ENCODE results near the gene DZIP3. TPM values are rescaled to one million over a fixed set of nuclear protein-coding genes. Genes with fewer than 3 reads are reported as not detected.

Gene DZIP3
- 4.4 and 5.4 TPM in 2 replicates for total RNA-seq (2014; rRNA removed; shearing (Covaris generic); ENCODE audit: low replicate concordance)

- Histone ChIP-seq H3K27me3 (no peaks in the 10 kb centered on the region), H3K9me3 (no peaks in the 10 kb centered on the region), H3K4me3 (peak within 1 kb of the TSS; percentile 81), H3K36me3 (peaks cover 24% of the 10 kb centered on the region)
- peak; percentile 95 for DNase-seq
Measured at GRCh38 chr3:108589081-108589997, at the start of gene DZIP3, which contains the start of gene CIP2A. DZIP3 (plus strand) TSS chr3:108589722; CDS start chr3:108605407, 15,685 bp downstream. CIP2A (minus strand) TSS chr3:108589438; CDS start chr3:108589375, 63 bp downstream.

GRCh38 chr3:108546247-108546646 lies 43.3 kb upstream of the DZIP3 start:
- Histone ChIP-seq H3K27me3 (no peaks in the 10 kb centered on the region), H3K4me3 (no peak overlapping the region), H3K9me3 (no peaks in the 10 kb centered on the region), H3K36me3 (peaks cover 34% of the 10 kb centered on the region)
- DNase-seq = no peak

DNA sequence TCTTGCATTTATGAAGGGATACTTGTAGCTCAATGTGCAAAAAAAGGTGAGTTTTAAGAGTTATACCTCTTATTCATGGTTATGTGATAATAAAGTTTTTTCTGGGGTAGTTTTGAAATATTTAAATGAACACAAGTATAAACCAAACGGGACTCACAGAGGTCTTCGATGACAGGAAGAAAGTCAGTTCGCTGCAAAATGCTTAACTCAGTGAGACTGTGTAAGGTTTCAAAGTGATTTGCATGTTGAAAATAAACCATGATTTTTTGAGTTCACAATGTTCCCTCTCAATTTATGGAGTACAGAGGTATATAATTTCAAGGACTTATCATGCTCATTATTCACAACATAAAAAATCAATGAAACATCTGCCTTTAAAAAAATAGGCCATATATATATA lies 42.8 kb upstream of the DZIP3 start:
- H3K36me3 ChIP-seq = peaks cover 37% of the 10 kb centered on the region
- no peak overlapping the region for H3K4me3 ChIP-seq
- no peaks in the 10 kb centered on the region for H3K27me3 ChIP-seq
- no peak for DNase-seq
- H3K9me3 ChIP-seq = no peaks in the 10 kb centered on the region

DNA sequence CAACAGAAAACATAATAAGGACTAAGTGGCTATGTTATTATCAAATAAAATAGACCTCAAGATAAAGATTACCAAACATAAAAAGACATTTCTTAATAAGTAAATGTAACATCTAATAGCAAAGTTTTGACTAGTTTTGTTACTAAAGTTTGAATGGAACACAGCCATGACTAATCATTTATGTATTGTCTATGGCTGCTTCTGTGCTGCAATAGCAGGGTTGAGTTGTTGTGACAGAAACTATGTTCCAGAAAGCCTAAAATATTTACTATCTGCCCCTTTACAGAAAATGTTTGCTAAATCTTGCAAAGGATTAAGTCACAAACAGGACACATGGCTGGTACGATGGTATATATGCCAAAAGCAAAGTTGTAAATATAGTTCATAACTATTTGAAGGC lies 41.2 kb upstream of the DZIP3 start:
- Histone ChIP-seq H3K36me3 (peaks cover 45% of the 10 kb centered on the region), H3K27me3 (no peaks in the 10 kb centered on the region), H3K4me3 (no peak overlapping the region), H3K9me3 (no peaks in the 10 kb centered on the region)
- DNase-seq = no peak

DNA sequence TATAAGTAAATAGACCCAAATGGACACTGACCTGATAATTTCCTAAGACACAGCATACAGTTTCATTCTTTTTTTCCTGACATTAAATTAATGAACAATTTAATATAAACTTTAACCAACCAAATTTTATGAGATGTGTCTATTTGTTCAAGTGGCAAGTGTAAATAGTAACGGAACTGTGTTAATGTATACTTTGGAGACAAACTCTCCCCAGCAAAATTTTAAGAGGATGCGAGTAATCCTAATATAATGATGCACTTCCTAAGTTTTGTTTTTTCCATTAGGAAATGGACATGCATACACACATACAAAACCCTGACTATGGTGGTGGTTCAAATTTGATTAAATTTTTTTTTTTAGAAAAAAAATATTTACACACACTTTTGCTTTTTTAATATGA lies 40.6 kb upstream of the DZIP3 start:
- Histone ChIP-seq H3K9me3 (no peaks in the 10 kb centered on the region), H3K36me3 (peaks cover 45% of the 10 kb centered on the region), H3K27me3 (no peaks in the 10 kb centered on the region), H3K4me3 (no peak overlapping the region)
- no peak for DNase-seq

DNA sequence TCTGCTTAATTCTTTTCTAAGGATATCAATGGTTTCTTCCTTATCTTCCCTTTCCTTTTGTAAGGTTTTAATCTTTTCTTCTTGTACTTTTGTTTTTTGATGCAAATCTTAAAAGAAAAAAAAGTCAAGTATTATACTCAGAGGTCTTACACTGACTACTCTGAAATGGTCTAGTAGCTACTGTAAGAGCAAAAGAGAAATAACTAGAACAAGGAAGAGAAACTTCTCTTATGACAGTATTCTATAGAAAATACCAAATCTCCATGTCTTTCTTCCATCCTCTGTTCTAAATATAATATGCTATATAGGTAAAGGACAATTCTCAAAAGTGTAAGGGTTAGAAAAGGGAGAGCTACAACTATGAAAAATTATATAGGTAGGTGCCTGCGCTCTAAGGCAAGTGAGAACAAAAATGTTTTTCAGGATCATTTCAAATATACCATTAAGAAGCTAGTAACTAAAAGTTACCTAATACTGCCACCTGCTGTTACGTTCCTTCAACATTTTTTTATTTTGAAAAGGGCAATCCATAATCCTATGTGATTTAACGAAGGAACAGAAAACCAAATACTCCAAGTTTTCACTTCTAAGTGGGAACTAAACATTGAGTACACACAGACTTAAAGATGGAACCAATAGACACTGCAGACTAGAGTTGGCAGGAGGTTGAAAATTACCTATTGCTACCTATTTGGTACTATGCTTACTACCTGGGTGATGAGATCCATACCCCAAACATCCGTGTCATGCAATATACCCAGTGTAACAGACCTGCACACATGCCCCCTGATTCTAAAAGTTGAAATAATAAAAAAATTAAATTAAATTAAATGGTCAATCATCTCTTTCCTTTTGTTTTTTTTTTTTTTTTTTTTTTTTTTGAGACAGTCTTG lies 37.0 kb upstream of the DZIP3 start:
- H3K9me3 ChIP-seq = no peaks in the 10 kb centered on the region
- H3K27me3 ChIP-seq = no peaks in the 10 kb centered on the region
- H3K4me3 ChIP-seq = no peak overlapping the region
- no peak for DNase-seq
- peaks cover 67% of the 10 kb centered on the region for H3K36me3 ChIP-seq

DNA sequence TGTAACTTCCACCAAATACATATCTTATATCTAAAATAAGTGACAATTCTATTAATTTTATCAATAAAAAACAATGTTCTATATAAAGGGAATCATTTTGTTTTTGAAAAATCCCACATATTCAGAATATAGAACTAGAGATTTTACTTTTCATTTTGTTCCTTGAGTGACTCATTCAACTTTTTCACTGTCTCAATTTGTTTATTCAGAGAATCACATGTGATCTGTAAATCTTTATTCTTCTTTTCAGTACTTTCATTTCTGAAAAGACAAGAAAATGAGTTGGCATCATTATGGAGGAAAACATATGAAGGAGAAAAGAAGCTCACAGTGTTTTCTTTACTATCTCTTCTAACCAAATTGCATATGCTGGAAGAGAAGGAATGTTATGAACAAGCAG lies 35.3 kb upstream of the DZIP3 start:
- no peaks in the 10 kb centered on the region for H3K9me3 ChIP-seq
- no peak overlapping the region for H3K4me3 ChIP-seq
- H3K36me3 ChIP-seq = peaks cover 76% of the 10 kb centered on the region
- DNase-seq = no peak
- no peaks in the 10 kb centered on the region for H3K27me3 ChIP-seq

DNA sequence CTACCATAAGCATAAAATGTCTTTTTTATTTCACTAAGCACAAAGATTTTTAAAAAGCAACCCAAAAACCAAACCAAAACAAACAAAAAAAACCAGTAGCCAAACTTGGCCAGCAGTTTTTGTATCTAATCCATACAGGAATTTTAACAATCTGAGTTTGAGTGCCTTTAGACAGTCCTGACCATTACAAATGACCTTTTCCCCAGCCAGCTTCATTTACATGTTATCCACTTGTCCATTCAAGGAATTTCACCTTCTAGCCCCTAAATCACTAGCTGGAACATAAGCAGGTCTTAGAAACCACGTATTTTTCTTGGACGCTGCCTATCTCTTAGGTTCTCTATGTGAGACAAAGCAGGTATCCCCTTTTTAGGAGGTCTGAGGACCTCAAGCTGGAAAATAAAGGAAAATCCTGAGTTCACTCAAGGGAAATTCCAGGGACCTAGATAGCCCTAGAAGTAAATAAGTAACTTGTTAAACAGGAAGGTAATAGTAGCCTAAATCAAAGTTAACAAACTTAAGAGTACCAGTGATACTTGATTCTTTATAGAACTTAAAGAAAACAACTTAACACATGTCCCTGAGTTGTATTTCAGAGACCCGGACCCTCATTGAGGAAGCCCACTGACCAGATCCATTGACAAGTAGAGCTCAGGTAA lies 34.5 kb upstream of the DZIP3 start:
- H3K9me3 ChIP-seq = no peaks in the 10 kb centered on the region
- H3K4me3 ChIP-seq = no peak overlapping the region
- H3K27me3 ChIP-seq = no peaks in the 10 kb centered on the region
- H3K36me3 ChIP-seq = peaks cover 77% of the 10 kb centered on the region
- no peak for DNase-seq

DNA sequence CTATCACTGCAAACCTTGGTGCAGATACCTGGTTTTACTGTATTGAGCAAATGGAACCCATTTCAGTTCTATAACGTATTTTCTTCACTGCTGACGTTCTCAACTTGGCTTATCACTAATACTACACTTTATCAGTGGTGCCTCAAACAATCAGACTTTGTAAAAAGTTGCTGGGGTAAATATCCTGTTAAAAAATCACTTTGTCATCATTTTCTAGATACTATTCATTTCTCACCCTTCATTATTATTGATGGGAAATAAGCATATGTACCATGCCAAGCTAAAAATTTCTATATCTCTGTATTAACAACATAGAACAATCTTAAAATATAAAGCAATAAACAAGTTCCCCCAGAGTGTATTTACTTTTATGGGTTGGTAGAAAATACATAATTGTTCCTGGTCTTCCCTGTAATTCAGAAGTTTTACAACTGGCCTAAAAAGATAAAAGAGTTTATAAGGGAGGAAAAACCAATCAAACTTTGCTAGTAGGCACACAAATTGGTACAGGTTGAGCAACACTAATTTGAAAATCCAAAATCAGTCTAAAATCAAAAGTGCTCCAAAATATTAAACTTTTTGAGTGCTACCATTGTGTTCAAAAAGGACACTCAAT lies 33.4 kb upstream of the DZIP3 start:
- Histone ChIP-seq H3K36me3 (peaks cover 82% of the 10 kb centered on the region), H3K9me3 (no peaks in the 10 kb centered on the region), H3K4me3 (no peak overlapping the region), H3K27me3 (no peaks in the 10 kb centered on the region)
- DNase-seq = no peak

DNA sequence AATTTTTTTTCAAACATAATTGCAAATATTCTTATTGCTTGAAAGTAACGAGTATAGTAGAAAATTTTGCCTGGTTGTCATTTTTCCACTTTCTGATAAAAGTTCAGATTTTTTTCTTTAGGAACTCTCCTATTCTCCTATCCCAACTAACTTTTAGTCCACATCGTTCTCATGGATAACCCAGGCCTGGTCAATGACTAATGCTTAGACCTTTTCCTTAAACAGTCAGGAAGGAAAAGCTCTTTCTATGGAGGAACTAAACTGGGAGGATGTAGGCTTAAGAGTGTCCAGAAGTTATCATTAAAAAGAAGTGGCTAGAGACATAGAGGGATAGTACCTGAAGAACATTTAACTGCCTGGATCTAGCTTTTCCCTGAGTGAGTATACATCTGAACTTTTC lies 27.0 kb upstream of the DZIP3 start:
- Histone ChIP-seq H3K36me3 (peaks cover 70% of the 10 kb centered on the region), H3K27me3 (no peaks in the 10 kb centered on the region), H3K4me3 (no peak overlapping the region), H3K9me3 (no peaks in the 10 kb centered on the region)
- no peak for DNase-seq

DNA sequence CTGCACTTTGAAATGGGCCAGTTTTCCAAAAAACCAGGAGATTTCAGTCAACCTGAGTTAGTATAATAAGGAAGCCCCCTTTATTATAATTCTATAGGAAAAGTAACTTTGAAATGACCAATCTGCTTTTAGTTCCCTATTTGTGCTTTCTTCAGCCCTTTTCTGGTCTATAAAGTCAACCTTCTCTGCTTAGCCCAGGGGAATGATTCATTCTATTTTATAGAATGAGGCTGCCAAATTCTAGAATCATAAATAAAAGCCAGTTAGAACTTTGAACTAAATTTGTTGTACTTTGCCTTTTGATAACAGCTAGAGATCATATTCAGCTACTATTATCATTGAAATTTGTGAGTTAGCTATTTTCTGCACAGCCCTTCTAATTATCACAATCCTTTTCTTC lies 25.0 kb upstream of the DZIP3 start:
- H3K9me3 ChIP-seq = no peaks in the 10 kb centered on the region
- no peaks in the 10 kb centered on the region for H3K27me3 ChIP-seq
- no peak for DNase-seq
- peaks cover 64% of the 10 kb centered on the region for H3K36me3 ChIP-seq
- H3K4me3 ChIP-seq = no peak overlapping the region

DNA sequence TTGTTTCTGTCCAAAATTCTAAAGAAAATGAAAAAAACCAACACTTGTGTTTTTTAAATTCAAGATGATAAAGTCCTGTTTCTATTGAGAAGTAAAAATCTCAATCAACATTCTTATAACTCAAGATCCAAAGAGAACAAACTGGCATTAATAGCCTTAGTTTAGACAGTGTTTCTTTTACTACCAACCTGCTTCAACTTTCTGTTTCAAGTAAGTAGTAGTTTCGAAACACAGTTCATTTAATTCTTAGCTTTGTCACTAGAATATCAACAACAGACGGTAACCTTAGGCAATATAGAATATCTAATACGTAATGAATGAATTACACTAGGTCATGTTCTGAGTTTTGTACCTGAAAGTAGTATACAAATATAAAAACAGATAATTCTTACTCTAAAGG lies 24.0 kb upstream of the DZIP3 start:
- DNase-seq = no peak
- Histone ChIP-seq H3K9me3 (no peaks in the 10 kb centered on the region), H3K4me3 (no peak overlapping the region), H3K36me3 (peaks cover 58% of the 10 kb centered on the region), H3K27me3 (no peaks in the 10 kb centered on the region)

GRCh38 chr3:108566599-108566998 lies 22.9 kb upstream of the DZIP3 start:
- DNase-seq = no peak
- H3K4me3 ChIP-seq = no peak overlapping the region
- H3K27me3 ChIP-seq = no peaks in the 10 kb centered on the region
- H3K36me3 ChIP-seq = peaks cover 54% of the 10 kb centered on the region
- H3K9me3 ChIP-seq = no peaks in the 10 kb centered on the region

DNA sequence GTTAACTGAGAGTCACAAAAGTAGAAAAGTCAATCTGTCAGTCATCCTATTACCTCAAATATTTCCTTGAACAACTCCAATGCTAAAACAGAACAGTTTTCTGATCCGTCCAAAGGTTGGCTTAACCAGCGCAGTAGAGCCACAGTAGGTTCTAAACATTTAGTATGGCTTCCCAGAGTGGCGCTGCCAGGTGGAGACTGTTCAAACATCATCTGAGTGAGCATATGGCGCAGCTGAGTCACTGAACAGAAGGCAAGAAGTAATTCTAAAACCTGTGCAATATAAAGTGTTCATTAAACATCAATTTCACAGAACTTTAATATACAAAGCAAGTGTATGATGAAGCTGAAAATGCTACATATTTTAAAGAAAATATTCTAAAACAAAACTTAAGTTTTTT lies 20.2 kb upstream of the DZIP3 start:
- DNase-seq = no peak
- Histone ChIP-seq H3K36me3 (peaks cover 49% of the 10 kb centered on the region), H3K9me3 (no peaks in the 10 kb centered on the region), H3K4me3 (no peak overlapping the region), H3K27me3 (no peaks in the 10 kb centered on the region)

GRCh38 chr3:108578064-108578463 lies 11.5 kb upstream of the DZIP3 start:
- H3K36me3 ChIP-seq = peaks cover 89% of the 10 kb centered on the region
- no peaks in the 10 kb centered on the region for H3K27me3 ChIP-seq
- no peak overlapping the region for H3K4me3 ChIP-seq
- DNase-seq = no peak
- no peaks in the 10 kb centered on the region for H3K9me3 ChIP-seq

- H3K4me3 ChIP-seq = peak overlapping the region; percentile 81
- DNase-seq = no peak
- no peaks in the 10 kb centered on the region for H3K9me3 ChIP-seq
- H3K36me3 ChIP-seq = peaks cover 30% of the 10 kb centered on the region
- H3K27me3 ChIP-seq = no peaks in the 10 kb centered on the region
Measured at GRCh38 chr3:108588601-108589000, 921 bp upstream of the DZIP3 start.

All from MG63 (cell line).